ENCODE data around the gene NEURL1B.

- no peak for TF ChIP-seq CTCF (tag by site-specific recombination; IDR thresholded peaks at IDR 0.05)
- no peak for TF ChIP-seq ZNF280D (tag by site-specific recombination; IDR thresholded peaks at IDR 0.05)
- no peak for TF ChIP-seq ZNF521 (tag by site-specific recombination; IDR thresholded peaks at IDR 0.05)
- no peak for TF ChIP-seq SP2 (tag by site-specific recombination; IDR thresholded peaks at IDR 0.05)
These were observed 81.3 kb downstream of the NEURL1B start for GRCh38 chr5:172722327-172722815.
